Eye (tissue), 1 donor: ENCODE measurements around the gene KIF6.

ENCODE experiments used
- DNase-seq: peaks from one replicate; pipeline ENCODE4 v3.0.0-alpha.2; 2015

KIF6 gene

GRCh38 chr6:39657355-39658135 lies 67.7 kb downstream of the KIF6 start:
- DNase-seq = no peak

- DNase-seq = no peak
These were observed 71.1 kb downstream of the KIF6 start for GRCh38 chr6:39654121-39654520.

GRCh38 chr6:39653612-39654011 lies 71.6 kb downstream of the KIF6 start:
- DNase-seq = peak; percentile 22

- no peak for DNase-seq
These were observed 75.2 kb downstream of the KIF6 start for GRCh38 chr6:39649996-39650395.

DNA sequence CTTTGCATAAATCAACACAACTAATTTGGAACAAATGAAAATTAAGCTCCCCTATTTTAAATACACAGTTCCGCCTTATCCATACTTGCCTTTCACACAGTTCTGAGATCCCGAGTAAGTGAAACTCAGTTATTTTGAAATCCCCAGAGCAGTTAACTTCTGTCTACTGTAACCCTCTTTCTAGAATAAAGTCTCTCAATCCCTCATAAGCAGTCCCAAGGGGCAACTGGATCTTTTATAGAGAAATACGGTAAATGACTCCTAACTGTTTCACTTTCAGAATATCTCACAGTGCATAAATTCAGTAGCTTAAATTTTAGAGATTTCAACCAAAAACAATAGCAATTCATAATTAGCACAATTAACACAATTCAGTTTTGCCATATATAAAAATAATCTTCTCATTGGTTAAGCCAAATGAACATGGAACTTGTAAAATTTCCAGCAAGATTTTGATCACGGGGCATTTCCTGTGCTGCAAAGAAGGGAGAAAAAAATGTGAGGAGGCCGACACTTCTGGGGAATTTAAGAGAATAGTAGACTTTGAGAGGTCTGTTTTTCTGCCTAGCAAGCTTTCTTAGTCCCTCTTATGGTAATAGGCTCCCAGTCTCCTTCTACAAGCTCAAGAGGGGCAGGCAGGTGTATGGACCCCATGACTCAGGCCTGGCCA lies 78.3 kb downstream of the KIF6 start:
- no peak for DNase-seq

- DNase-seq = no peak
These were observed 82.9 kb downstream of the KIF6 start for GRCh38 chr6:39642270-39642669.

DNA sequence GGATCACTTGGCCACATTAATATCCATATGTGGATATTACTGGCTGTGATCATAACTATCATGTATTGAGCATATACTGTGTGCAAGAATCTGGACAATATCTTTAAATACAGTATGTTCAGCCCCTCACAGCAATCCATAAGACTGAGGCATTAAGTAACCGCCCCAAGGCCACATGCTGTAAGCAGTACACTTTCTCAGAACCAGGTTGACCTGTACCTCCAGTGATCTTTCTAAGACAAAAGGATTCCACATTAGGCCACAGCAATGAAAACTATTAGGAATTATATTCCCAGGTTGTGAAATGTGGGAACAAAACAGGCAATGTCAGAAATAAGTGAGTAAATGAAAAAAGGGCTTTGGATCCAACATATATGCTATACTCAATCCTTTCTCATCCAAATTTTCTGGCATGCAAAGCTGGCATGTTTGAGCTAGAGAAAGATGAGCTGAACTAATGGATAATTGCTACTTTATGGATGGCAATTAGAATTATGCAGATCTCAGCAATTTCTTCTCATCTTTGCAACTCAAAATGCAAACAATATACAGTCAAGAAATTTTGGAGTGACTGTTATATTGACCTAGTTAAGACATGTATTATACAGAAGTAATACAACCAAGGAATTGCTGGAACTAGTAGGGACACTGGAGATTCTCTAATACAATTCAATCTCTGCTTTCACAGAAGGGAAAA lies 86.9 kb downstream of the KIF6 start:
- no peak for DNase-seq

- DNase-seq = no peak
These were observed 90.4 kb downstream of the KIF6 start for GRCh38 chr6:39634646-39635341.

DNA sequence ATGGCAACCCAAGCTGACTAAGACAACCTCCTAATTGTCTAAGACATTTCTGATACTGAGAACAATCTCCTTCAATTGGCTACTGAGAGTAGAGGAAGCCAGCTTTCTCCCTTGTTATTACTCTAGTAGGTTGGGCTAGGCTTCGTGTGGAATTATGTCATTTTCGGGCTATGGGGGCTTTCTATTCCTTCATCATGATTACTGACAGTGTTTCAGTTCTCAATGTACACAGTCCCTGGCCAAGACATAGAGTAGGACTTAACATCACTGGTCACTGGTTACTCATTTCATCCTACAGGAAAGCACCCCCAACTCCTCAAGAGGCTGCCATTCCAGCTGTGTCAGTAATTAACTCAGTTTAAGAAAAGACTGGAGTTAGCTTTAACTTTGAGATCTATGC lies 100.0 kb downstream of the KIF6 start:
- DNase-seq = no peak

GRCh38 chr6:39623750-39624149 lies 101.5 kb downstream of the KIF6 start:
- DNase-seq = no peak

GRCh38 chr6:39617520-39617919 lies 107.7 kb downstream of the KIF6 start:
- DNase-seq = no peak

GRCh38 chr6:39617026-39617425 lies 108.2 kb downstream of the KIF6 start:
- DNase-seq = no peak

DNA sequence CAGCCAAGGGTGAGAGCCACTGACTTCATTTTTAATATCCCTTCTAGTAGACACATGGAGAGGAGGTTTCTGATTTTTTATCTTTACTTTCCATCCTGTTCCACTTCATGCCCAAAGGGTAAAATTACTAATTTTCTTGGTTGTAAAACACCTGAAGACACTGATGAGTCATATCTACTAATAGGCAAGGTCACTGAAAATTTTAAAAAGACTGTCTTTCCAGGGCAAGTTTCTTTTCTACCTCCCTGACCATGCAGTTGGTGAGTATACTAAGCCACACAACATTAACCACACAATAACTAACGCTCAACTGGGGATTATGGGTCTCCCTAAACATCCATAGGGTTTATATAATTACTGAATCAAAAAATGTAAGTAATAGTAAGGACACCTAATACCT lies 109.6 kb downstream of the KIF6 start:
- DNase-seq = no peak

GRCh38 chr6:39614393-39614950 lies 110.7 kb downstream of the KIF6 start:
- no peak for DNase-seq

GRCh38 chr6:39610221-39610620 lies 115.0 kb downstream of the KIF6 start:
- peak; percentile 79 for DNase-seq

GRCh38 chr6:39608652-39609345 lies 116.4 kb downstream of the KIF6 start:
- DNase-seq = no peak

DNA sequence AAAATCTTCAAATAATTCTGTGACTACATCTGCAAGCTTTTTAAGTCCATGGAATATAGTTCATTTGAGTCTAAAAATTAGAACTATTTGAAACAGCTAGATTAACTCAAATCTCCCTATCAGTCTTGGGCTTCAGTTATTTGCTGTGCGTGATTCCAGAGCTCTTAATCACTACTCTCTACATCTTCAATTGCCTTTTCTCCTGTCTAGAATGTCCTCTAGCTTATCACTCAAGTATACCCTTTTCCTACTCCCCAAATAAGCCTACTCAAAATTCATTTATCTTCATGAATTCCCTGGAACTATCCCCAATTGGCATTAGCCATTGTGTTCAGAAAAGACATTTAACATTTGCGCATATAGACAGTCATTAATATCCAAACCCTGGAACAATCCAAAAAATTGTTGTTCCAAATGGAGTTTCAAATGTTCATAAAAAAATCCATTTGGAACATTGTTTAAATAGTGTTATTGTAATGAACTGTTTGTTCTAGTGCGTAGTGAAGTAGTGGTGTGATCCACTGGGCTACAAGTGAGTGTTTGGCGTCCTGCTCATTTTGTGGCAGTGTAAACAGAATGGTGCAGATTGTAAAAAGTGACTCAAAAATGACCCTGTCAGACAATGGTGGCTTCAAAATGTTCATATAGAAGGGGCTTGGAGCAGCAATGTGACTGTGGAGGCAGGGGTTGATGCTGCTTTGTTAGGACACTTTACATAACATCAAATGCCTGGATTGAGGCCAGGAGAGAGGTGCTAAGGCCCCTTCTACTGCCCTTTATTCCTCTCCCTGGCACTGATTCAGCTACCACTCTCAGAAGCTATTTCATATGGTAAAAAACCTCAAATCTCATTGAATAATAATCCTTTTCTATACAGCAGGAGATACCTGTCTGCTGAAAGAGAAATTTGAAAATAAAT lies 122.3 kb downstream of the KIF6 start:
- DNase-seq = no peak

GRCh38 chr6:39599973-39600372 lies 125.2 kb downstream of the KIF6 start:
- DNase-seq = no peak

DNA sequence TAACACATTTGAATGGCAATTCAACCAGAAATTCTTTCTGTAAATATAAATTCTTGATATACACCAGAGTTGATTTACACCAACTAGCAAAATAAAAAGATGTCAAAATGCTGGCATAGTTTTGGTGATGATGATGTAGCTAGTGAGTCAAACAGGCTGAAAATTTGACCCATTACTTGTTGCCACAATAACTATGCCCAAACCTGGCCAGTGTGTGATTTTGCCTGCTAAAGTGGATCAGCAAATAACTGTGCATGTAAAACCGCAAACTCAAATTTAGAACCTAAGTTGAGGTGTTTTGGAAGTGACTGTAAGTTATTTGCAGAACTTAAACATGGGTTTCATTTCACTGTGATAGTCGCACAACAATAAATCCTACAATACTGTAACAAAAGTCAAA lies 125.9 kb downstream of the KIF6 start:
- DNase-seq = no peak

DNA sequence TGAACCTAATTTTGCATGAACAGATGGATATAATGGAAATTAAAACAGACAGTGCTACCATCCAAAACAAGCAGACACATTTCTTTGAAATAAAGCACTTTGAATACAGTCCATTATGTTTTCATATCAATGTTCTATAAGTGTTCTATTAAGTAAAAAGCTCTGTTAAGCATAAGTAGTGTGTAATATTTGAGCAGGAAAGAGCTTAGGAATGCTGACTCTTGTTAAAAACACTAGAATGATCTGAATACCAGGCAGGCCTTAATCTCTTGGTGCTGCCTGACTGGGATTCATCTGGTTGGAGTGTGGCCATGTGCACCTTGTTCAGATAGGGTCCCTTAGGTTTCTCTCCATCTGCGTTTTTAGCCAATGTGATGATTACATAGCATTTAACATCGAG lies 130.9 kb downstream of the KIF6 start:
- no peak for DNase-seq

- no peak for DNase-seq
These were observed 131.6 kb downstream of the KIF6 start for GRCh38 chr6:39593646-39594045.
